Activated naive CD4-positive, alpha-beta T cell (primary cell): ENCODE results near the gene PLXNA4.
"Not testable (repeated sequence)": the region's sequence is repeated elsewhere in the genome, so short reads cannot be mapped to it uniquely, and the experiment has no call there.

Source experiments
- DNase-seq, 4 experiments: peaks; one replicate each; lab custom pipeline; 2025; lab: John Stamatoyannopoulos, UW

PLXNA4 gene

GRCh38 chr7:132203021-132203420 lies 373.2 kb downstream of the PLXNA4 start:
- no peak for DNase-seq

GRCh38 chr7:132202541-132202940 lies 373.7 kb downstream of the PLXNA4 start:
- no peak for DNase-seq

- DNase-seq = no peak
Observed at GRCh38 chr7:132200141-132200540, 376.1 kb downstream of the PLXNA4 start.

GRCh38 chr7:132199626-132200025 lies 376.6 kb downstream of the PLXNA4 start:
- DNase-seq = no peak

DNA sequence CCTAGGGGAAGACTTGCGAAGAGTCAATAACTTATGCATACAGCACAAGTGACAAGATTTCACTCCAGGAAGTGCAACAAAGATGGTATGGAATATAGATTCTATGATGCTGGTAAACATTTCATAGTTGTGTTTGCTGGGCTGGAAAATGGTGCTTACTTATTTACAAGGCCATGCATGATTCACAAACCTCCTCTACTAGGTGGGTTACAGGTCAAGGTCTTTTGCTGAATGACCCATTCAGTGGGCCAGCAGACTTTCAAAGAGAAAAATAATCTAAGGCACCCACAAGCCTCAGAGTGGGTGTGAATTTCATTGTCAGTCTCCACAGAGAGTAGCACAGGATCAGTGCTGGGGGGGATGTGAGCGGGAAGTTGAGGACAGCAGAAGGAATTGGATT lies 378.5 kb downstream of the PLXNA4 start:
- DNase-seq = no peak

- no peak for DNase-seq
Observed at GRCh38 chr7:132193898-132194297, 382.4 kb downstream of the PLXNA4 start.

GRCh38 chr7:132192809-132193208 lies 383.5 kb downstream of the PLXNA4 start:
- DNase-seq = no peak

- no peak for DNase-seq
Observed at GRCh38 chr7:132191418-132191817, 384.9 kb downstream of the PLXNA4 start.

GRCh38 chr7:132190683-132191082 lies 385.6 kb downstream of the PLXNA4 start:
- DNase-seq = no peak

DNA sequence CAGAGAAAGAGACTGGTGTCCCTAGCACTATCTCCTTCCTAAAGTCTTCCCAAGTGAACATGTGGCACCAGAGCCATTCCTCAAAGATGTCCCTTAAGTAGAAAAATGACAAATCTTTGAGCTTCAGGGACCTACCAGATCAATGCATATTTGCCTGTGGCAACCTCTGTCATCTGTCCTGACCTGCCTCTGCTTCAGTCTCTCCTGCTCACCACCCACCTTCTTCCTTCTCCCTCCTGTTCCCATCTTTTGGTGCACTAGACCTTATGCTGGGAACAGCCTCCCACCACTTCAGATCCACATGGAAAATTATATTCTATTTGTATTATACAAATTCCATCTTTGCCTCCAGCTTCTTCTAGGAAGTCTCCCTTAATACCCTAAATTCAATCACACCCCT lies 386.4 kb downstream of the PLXNA4 start:
- no peak for DNase-seq

DNA sequence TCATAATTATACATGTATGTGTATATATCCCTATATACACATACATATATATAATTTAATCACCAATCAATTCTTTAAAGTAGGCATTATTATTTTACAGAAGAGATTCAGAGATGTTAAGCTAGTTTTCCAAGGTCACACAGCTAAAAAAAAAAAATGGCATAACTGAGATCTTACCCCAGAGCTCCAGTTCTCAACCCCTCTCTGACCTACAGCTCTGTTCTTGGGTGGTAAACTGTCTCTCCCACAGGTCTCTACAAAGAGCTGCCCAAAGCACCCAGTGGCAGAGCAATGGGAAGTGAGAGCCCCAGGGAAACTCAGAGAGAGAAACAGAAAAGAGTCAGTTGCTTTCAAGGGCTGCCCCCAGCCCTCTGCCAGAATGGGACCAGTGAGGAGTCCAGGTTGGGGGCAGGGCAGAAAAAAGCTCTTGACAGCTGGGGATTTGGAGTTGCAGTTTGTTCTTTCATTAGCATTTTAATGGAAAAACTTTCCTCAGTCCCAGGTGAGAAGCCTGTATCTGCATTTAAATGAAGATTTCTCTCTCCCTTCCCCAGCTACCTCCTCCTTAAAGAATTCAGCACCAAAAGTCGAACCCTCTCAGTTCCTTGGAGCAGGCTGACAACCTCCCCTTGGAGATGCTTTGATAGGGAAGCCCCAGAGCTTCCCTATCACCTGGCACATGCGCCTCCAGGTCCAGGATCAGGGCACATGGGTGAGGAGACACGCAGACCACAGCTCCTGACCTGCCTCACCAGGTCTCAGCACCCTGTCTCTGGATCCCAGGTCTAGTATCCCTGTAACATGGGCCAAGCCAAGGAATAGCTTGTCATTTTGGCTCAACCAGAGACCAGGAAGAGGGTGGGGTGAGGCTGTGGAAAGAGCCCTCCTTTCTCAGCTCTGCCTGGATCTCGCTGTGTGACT lies 388.1 kb downstream of the PLXNA4 start:
- no peak for DNase-seq

GRCh38 chr7:132187391-132187790 lies 388.9 kb downstream of the PLXNA4 start:
- no peak for DNase-seq

- no peak for DNase-seq
Observed at GRCh38 chr7:132185150-132185549, 391.1 kb downstream of the PLXNA4 start.

GRCh38 chr7:132183781-132184380 lies 392.4 kb downstream of the PLXNA4 start:
- DNase-seq = no peak

- DNase-seq = no peak
Observed at GRCh38 chr7:132182992-132183391, 393.3 kb downstream of the PLXNA4 start.

DNA sequence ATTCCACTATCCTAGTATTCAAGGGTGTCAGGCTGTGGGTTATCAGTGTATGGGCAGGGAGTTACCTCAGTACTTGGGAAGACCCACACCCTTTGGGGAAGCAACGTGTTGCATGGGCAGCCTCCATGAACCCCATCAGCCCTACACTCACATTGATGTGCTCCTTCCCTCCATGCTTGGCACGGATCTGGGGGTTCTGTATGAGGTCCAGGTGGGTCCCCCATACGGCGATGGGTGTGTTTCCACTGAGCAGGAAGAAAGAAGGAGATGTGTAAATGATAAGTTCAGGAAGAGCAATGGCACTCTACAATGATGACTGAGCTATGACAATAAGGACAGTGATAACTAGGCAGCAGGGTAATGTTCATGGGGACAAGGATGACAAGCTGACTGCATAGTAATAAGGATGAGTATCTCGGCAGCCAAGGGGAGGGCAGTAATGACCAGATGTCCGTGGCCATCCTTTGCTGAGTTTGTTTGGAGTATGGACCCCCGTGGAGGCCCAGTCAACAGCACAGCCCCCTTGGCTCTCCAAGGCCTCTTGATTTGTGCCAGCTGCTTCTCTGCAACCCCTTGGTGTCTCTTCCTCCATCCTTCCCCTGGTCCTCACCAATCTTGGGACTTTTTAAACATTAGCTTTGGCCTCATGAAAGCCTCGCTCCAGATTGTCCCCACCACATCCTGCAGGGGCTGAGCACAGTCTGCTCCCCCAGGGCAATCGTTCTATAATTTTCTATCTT lies 394.2 kb downstream of the PLXNA4 start:
- no peak for DNase-seq

DNA sequence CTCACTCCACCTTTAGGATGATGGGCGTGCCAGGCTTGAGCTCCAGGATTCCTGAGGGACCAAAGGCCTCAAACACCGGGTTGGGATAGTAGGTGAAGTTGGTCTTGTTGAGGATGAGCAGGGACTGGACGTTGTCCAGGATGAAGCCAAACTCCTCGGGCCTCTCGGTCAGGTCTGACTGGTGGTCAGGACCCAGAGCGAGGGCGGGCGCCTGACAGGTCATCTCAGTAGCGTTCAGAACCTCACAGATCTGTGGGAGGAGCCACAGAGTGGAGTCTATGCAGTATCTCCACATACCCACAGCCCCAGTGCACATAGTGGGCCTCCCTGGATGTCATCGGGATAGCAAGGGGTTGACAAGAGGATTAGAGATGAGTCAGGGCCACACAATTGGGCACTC lies 394.9 kb downstream of the PLXNA4 start:
- DNase-seq = no peak

- no peak for DNase-seq
Observed at GRCh38 chr7:132180481-132180880, 395.8 kb downstream of the PLXNA4 start.

DNA sequence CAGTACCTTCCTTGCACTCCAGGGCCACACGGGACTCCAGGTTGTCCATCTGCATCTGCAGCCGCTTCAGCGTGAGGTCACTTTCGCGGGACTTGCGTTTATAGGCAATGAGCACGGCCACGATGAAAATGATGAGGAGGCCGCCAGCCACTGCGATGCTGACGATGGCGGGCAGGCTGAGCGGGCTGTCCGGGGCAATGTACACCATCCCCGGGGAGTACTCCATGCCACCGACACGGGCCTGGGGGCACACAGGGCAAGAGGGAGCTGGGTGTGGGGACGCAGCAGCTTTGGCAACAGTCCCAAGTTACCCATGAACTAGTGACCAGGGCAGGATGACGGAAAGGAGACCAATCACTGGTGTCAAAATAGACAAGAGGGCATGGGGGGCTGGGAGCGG lies 396.6 kb downstream of the PLXNA4 start:
- DNase-seq = no peak

- no peak for DNase-seq
Observed at GRCh38 chr7:132179080-132179430, 397.2 kb downstream of the PLXNA4 start.

GRCh38 chr7:132178402-132179079 lies 397.7 kb downstream of the PLXNA4 start:
- DNase-seq = not testable (repeated sequence)

DNA sequence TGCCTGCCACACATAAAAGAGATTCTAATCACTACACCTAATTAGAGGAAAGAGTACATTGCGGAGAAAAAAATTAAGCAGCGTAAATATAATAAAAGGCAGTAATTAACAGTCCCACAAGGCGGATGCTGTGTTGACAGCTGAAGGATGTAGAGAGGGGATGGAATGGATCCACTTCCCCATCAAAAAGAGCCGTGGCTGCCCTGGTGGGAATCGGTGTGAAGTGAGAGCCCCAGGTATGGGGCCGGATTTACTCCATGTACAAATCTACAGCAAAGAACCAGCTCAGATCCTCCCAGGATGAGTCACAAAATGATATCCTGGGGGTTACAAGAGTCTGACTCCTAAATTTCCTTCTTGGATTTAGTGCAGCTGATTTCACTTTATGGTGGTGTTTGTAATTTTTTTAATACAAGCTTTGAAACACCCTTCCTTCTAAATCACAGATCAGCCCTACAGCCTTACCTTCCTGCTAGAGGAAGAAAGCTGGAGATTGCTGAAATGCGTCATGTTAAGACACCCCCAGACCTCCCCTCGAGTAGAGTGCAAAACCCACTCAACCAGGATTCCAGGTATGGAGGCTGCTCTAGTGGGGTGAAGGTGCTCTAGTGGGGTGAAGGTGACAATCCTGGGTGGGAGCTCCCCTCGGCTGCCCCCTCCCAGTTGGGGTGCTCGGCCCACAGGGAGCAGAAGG lies 398.4 kb downstream of the PLXNA4 start:
- no peak for DNase-seq
